KMS-11 (cell line): ENCODE results near the gene NME7.
A peak's percentile ranks its signal among the peaks of the same experiment; 100 is the strongest.

Source experiments
- H2AFZ ChIP-seq: fragments of 200-600 bp; sonication (generic); 2 replicates; pipeline ENCODE4 v1.6.1; 2016; ENCODE audit warnings: antibody characterized with exemption, mixed run types, low read depth
- H3K27ac ChIP-seq: fragments of 200-600 bp; sonication (generic); 2 replicates; pipeline ENCODE4 v1.6.1; 2016; ENCODE audit warnings: mild to moderate bottlenecking, mixed run types
- H3K27me3 ChIP-seq: fragments of 200-600 bp; sonication (generic); 2 replicates; pipeline ENCODE4 v1.6.1; 2017; ENCODE audit warnings: mild to moderate bottlenecking, low read depth, mixed run types, moderate library complexity; ENCODE audit not compliant: insufficient read depth
- H3K36me3 ChIP-seq: fragments of 200-600 bp; sonication (generic); 2 replicates; pipeline ENCODE4 v1.6.1; 2017; ENCODE audit warnings: mild to moderate bottlenecking, mixed run types; ENCODE audit not compliant: insufficient read depth
- H3K4me1 ChIP-seq: fragments of 200-600 bp; sonication (generic); 2 replicates; pipeline ENCODE4 v1.6.1; 2016; ENCODE audit warnings: mild to moderate bottlenecking, low read depth, mixed run types; ENCODE audit not compliant: poor library complexity, severe bottlenecking
- H3K4me2 ChIP-seq: fragments of 200-600 bp; sonication (generic); 2 replicates; pipeline ENCODE4 v1.7.0; 2016; ENCODE audit warnings: mild to moderate bottlenecking, mixed run types
- H3K4me3 ChIP-seq: fragments of 200-600 bp; sonication (generic); IDR thresholded peaks from 2 replicates; pipeline ENCODE4 v1.6.1; 2017; ENCODE audit warnings: low read depth, low read length, mixed read lengths; ENCODE audit not compliant: insufficient read depth
- H3K79me2 ChIP-seq: fragments of 200-600 bp; sonication (generic); 2 replicates; pipeline ENCODE4 v1.6.1; 2016; ENCODE audit warnings: low read depth, mixed run types; ENCODE audit not compliant: insufficient read depth
- H3K9ac ChIP-seq: fragments of 200-600 bp; sonication (generic); 2 replicates; pipeline ENCODE4 v1.6.1; 2016; ENCODE audit warnings: mild to moderate bottlenecking, mixed run types
- H4K20me1 ChIP-seq: fragments of 200-600 bp; sonication (generic); 2 replicates; pipeline ENCODE4 v1.6.1; 2016; ENCODE audit warnings: mild to moderate bottlenecking, mixed run types; ENCODE audit not compliant: insufficient read depth
- TF ChIP-seq, protein P1 (sequence below): fragments of 200-600 bp; sonication (generic); conservative IDR thresholded peaks from 2 replicates; pipeline ENCODE4 v1.6.1; 2017; ENCODE audit warnings: low read depth, mild to moderate bottlenecking, antibody characterized with exemption, low read length, moderate library complexity, mixed read lengths

The NME7 gene

DNA sequence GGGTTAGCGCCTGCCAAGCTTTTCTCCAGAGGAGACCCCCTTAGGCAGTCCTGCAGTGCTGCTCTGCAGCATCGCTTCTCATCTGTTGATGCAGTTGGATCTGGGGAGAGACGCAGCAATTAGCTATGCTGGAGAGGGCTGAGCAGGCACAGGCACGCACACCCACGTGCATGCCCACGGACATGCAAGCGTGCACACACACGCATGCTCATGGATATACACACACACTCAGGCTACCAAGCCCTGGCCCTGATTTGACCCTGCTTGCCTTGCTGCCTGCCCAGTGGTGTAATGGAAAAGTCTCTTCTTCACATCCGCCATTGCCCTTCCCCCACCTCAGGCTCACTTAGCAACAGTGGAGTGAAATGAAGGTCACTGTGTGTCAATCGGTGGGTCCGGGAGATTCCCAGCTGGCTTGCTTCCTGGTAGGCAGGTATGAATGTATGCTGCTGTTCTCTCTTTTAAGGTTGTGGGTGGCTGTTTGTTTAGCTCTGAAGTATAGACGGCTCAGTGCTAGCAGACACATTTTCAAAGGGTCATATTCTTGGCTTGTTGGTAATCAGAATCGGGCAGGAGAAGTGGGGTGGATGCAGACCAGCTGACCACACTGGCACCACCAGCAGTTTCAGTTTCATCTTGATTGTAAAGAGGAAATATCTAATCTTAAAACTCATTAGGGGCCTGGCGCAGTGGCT, 251.6 kb downstream of the NME7 start:
- no peaks in the 10 kb centered on the region for H4K20me1 ChIP-seq
- TF ChIP-seq, protein P1, sequence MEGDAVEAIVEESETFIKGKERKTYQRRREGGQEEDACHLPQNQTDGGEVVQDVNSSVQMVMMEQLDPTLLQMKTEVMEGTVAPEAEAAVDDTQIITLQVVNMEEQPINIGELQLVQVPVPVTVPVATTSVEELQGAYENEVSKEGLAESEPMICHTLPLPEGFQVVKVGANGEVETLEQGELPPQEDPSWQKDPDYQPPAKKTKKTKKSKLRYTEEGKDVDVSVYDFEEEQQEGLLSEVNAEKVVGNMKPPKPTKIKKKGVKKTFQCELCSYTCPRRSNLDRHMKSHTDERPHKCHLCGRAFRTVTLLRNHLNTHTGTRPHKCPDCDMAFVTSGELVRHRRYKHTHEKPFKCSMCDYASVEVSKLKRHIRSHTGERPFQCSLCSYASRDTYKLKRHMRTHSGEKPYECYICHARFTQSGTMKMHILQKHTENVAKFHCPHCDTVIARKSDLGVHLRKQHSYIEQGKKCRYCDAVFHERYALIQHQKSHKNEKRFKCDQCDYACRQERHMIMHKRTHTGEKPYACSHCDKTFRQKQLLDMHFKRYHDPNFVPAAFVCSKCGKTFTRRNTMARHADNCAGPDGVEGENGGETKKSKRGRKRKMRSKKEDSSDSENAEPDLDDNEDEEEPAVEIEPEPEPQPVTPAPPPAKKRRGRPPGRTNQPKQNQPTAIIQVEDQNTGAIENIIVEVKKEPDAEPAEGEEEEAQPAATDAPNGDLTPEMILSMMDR: no peak
- no peak overlapping the region; the same call in 1 of the 2 replicates for H3K27ac ChIP-seq
- H3K4me3 ChIP-seq: no peak overlapping the region
- no peaks in the 10 kb centered on the region for H3K79me2 ChIP-seq
- no peaks in the 10 kb centered on the region for H3K27me3 ChIP-seq
- no peak overlapping the region for H3K9ac ChIP-seq
- H3K4me2 ChIP-seq: peak overlapping the region; percentile 6
- H3K4me1 ChIP-seq: peaks cover 19% of the 10 kb centered on the region
- no peaks in the 10 kb centered on the region for H3K36me3 ChIP-seq
- H2AFZ ChIP-seq: peak overlapping the region; percentile 20; the same call in 1 of the 2 replicates

DNA sequence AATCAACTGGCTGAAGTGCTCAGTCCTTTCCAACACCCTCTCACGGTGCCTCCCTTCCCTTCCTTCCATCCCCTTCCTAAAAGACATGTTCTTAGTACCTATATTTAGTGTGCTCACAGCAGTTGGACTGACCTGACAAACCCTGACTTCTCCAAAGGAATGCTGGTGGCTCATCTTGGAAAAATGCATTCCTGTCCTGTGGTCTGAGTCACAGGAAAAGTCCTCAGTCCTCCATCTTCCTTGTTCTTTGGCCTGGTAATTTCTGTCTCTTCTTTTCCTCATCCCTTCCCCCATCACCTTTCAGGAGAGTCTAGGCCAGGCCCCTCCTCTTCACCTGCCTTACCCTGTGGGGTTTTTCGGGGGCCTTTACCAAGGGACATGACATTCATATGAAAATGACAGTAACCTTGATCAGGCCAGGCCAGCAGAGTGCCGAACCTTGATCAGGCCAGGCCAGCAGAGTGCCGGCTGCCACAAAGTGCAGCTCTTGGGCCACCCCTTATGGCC, 253.9 kb downstream of the NME7 start:
- no peak overlapping the region for H3K27ac ChIP-seq
- no peak overlapping the region for H3K9ac ChIP-seq
- no peak overlapping the region for H2AFZ ChIP-seq
- H3K79me2 ChIP-seq: no peaks in the 10 kb centered on the region
- H3K4me2 ChIP-seq: no peak overlapping the region
- TF ChIP-seq, protein P1: no peak
- H3K36me3 ChIP-seq: no peaks in the 10 kb centered on the region
- H3K27me3 ChIP-seq: no peaks in the 10 kb centered on the region
- peaks cover 19% of the 10 kb centered on the region for H3K4me1 ChIP-seq
- no peak overlapping the region for H3K4me3 ChIP-seq
- no peaks in the 10 kb centered on the region for H4K20me1 ChIP-seq

DNA sequence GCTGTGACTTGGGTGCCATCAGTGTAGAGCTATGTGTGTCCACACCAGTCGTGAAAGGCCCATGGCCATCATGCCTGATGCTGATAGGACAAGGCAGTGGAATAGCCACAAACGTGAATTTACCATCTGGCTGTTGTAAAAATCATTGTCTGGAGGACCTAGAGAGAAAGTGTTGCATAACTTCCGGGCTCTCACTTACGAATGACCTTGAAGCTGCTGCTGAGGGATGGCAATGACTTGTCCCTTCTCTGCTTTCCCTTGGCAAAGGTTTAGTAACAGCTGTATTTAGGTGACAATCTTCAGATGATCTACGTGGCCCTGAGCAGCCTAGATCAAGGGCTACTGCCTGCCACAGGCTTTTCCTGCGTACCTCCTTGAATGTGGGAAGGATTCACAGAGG, 255.4 kb downstream of the NME7 start:
- Histone ChIP-seq H3K9ac (no peak overlapping the region), H3K79me2 (no peaks in the 10 kb centered on the region), H2AFZ (no peak overlapping the region), H3K4me3 (no peak overlapping the region), H3K36me3 (no peaks in the 10 kb centered on the region), H4K20me1 (no peaks in the 10 kb centered on the region), H3K4me1 (peaks cover 22% of the 10 kb centered on the region), H3K27ac (no peak overlapping the region), H3K27me3 (no peaks in the 10 kb centered on the region), H3K4me2 (no peak overlapping the region)
- TF ChIP-seq, protein P1: no peak

DNA sequence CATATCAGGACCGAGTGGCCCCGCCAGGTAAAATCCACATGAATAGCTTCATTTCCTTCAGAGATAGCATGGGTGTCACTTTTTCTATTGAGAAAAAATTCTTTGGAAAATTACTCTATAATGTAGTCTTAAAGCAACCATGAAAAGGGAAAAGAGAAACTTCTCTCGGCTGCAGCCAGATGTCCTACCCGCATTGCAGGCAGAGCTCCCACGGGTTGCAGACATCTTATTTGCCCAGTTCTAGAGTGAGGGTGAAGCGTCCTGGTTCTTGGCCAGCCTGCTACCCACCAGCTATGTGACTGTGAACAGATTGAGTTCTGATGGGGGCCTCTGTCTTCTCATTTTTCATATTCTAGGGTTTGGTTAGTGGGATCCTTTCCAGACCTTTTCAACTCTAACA, 256.1 kb downstream of the NME7 start:
- no peak overlapping the region for H3K9ac ChIP-seq
- no peaks in the 10 kb centered on the region for H3K36me3 ChIP-seq
- H3K4me2 ChIP-seq: no peak overlapping the region
- H4K20me1 ChIP-seq: no peaks in the 10 kb centered on the region
- TF ChIP-seq, protein P1: no peak
- H3K27ac ChIP-seq: no peak overlapping the region
- no peaks in the 10 kb centered on the region for H3K79me2 ChIP-seq
- H3K27me3 ChIP-seq: no peaks in the 10 kb centered on the region
- no peak overlapping the region for H2AFZ ChIP-seq
- H3K4me1 ChIP-seq: peaks cover 18% of the 10 kb centered on the region
- no peak overlapping the region for H3K4me3 ChIP-seq
